ENCODE results near the gene FNDC8.
"Not testable (repeated sequence)": the region's sequence is repeated elsewhere in the genome, so short reads cannot be mapped to it uniquely, and the experiment has no call there.

The FNDC8 gene

GRCh38 chr17:35163886-35164285, 42.5 kb downstream of the FNDC8 start:
- ATAC-seq (no peak), DNase-seq (no peak)
- H3K36me3 Mint-ChIP-seq (ENCODE audit: low read depth), result no peaks in the 10 kb centered on the region
- no peak overlapping the region for H3K27ac Mint-ChIP-seq
- H3K9me3 Mint-ChIP-seq, result no peaks in the 10 kb centered on the region
- H3K27me3 Mint-ChIP-seq, result peaks cover 2% of the 10 kb centered on the region
- H3K4me3 Mint-ChIP-seq, result no peak overlapping the region
- peaks cover 38% of the 10 kb centered on the region for H3K4me1 Mint-ChIP-seq

GRCh38 chr17:35164716-35165115, 43.3 kb downstream of the FNDC8 start:
- peaks cover 2% of the 10 kb centered on the region for H3K27me3 Mint-ChIP-seq
- peaks cover 34% of the 10 kb centered on the region for H3K4me1 Mint-ChIP-seq
- DNase-seq (no peak), ATAC-seq (no peak)
- H3K9me3 Mint-ChIP-seq, result no peaks in the 10 kb centered on the region
- no peak overlapping the region for H3K4me3 Mint-ChIP-seq
- no peaks in the 10 kb centered on the region for H3K36me3 Mint-ChIP-seq (ENCODE audit: low read depth)
- H3K27ac Mint-ChIP-seq, result no peak overlapping the region

- H3K4me1 Mint-ChIP-seq, result peaks cover 21% of the 10 kb centered on the region
These were observed 45.1 kb downstream of the FNDC8 start for GRCh38 chr17:35166526-35166925.

GRCh38 chr17:35167046-35167445, 45.6 kb downstream of the FNDC8 start:
- DNase-seq, result no peak
- Mint-ChIP-seq H3K4me3 (no peak overlapping the region), H3K4me1 (peaks cover 20% of the 10 kb centered on the region), H3K36me3 (ENCODE audit: low read depth) (no peaks in the 10 kb centered on the region), H3K27me3 (no peaks in the 10 kb centered on the region), H3K27ac (no peak overlapping the region), H3K9me3 (no peaks in the 10 kb centered on the region)
- no peak for ATAC-seq

More at GRCh38 chr17:35166526-35166925, 45.1 kb downstream of the FNDC8 start:
- no peak for DNase-seq
- H3K9me3 Mint-ChIP-seq, result no peaks in the 10 kb centered on the region
- no peak for ATAC-seq
- H3K4me3 Mint-ChIP-seq, result no peak overlapping the region
- no peak overlapping the region for H3K27ac Mint-ChIP-seq
- H3K27me3 Mint-ChIP-seq, result no peaks in the 10 kb centered on the region
- H3K36me3 Mint-ChIP-seq (ENCODE audit: low read depth), result no peaks in the 10 kb centered on the region

- DNase-seq (no peak), ATAC-seq (no peak)
- no peaks in the 10 kb centered on the region for H3K27me3 Mint-ChIP-seq
These were observed 46.3 kb downstream of the FNDC8 start for GRCh38 chr17:35167666-35168065.

GRCh38 chr17:35169835-35170363, 48.5 kb downstream of the FNDC8 start:
- no peak overlapping the region for H3K27ac Mint-ChIP-seq
- H3K36me3 Mint-ChIP-seq (ENCODE audit: low read depth), result no peaks in the 10 kb centered on the region
- H3K9me3 Mint-ChIP-seq, result no peaks in the 10 kb centered on the region
- H3K27me3 Mint-ChIP-seq, result no peaks in the 10 kb centered on the region
- no peak overlapping the region for H3K4me3 Mint-ChIP-seq
- H3K4me1 Mint-ChIP-seq, result peaks cover 28% of the 10 kb centered on the region
- DNase-seq, result no peak
- ATAC-seq, result no peak

More at GRCh38 chr17:35167666-35168065, 46.3 kb downstream of the FNDC8 start:
- no peaks in the 10 kb centered on the region for H3K36me3 Mint-ChIP-seq (ENCODE audit: low read depth)
- H3K9me3 Mint-ChIP-seq, result no peaks in the 10 kb centered on the region
- no peak overlapping the region for H3K4me3 Mint-ChIP-seq
- H3K4me1 Mint-ChIP-seq, result peaks cover 23% of the 10 kb centered on the region
- H3K27ac Mint-ChIP-seq, result no peak overlapping the region

GRCh38 chr17:35170968-35171771, 49.8 kb downstream of the FNDC8 start:
- H3K4me1 Mint-ChIP-seq, result peaks cover 34% of the 10 kb centered on the region
- peak overlapping the region; percentile 67 for H3K27ac Mint-ChIP-seq
- peak; percentile 25 for DNase-seq
- ATAC-seq, result peak; percentile 44
- no peak overlapping the region for H3K4me3 Mint-ChIP-seq
- no peaks in the 10 kb centered on the region for H3K9me3 Mint-ChIP-seq
- H3K27me3 Mint-ChIP-seq, result no peaks in the 10 kb centered on the region
- H3K36me3 Mint-ChIP-seq (ENCODE audit: low read depth), result no peaks in the 10 kb centered on the region

- DNase-seq (no peak), ATAC-seq (no peak)
- Mint-ChIP-seq H3K27ac (peak overlapping the region; percentile 67), H3K36me3 (ENCODE audit: low read depth) (no peaks in the 10 kb centered on the region), H3K4me3 (no peak overlapping the region), H3K9me3 (no peaks in the 10 kb centered on the region), H3K4me1 (peaks cover 40% of the 10 kb centered on the region), H3K27me3 (no peaks in the 10 kb centered on the region)
These were observed 50.4 kb downstream of the FNDC8 start for GRCh38 chr17:35171834-35172233.

GRCh38 chr17:35172321-35172720, 50.9 kb downstream of the FNDC8 start:
- peak overlapping the region; percentile 54 for H3K27ac Mint-ChIP-seq
- not testable (repeated sequence) for H3K27me3 Mint-ChIP-seq; ATAC-seq; H3K9me3 Mint-ChIP-seq; DNase-seq; H3K4me3 Mint-ChIP-seq; H3K36me3 Mint-ChIP-seq (ENCODE audit: low read depth)
- H3K4me1 Mint-ChIP-seq, result peaks cover 44% of the 10 kb centered on the region

- no peak overlapping the region for H3K27ac Mint-ChIP-seq
- DNase-seq, result no peak
These were observed 53.5 kb downstream of the FNDC8 start for GRCh38 chr17:35174835-35175334.

GRCh38 chr17:35175638-35176415, 54.4 kb downstream of the FNDC8 start:
- Mint-ChIP-seq H3K9me3 (peaks cover 7% of the 10 kb centered on the region), H3K4me1 (peaks cover 60% of the 10 kb centered on the region), H3K27me3 (no peaks in the 10 kb centered on the region), H3K4me3 (no peak overlapping the region), H3K27ac (no peak overlapping the region), H3K36me3 (ENCODE audit: low read depth) (peaks cover 2% of the 10 kb centered on the region)
- DNase-seq (no peak), ATAC-seq (no peak)

More at GRCh38 chr17:35174835-35175334, 53.5 kb downstream of the FNDC8 start:
- H3K27me3 Mint-ChIP-seq, result no peaks in the 10 kb centered on the region
- H3K4me3 Mint-ChIP-seq, result no peak overlapping the region
- ATAC-seq, result no peak
- H3K36me3 Mint-ChIP-seq (ENCODE audit: low read depth), result peaks cover 2% of the 10 kb centered on the region
- H3K9me3 Mint-ChIP-seq, result peaks cover 7% of the 10 kb centered on the region
- H3K4me1 Mint-ChIP-seq, result peaks cover 60% of the 10 kb centered on the region

- Mint-ChIP-seq H3K27me3 (no peaks in the 10 kb centered on the region), H3K27ac (peak overlapping the region; percentile 14), H3K4me3 (no peak overlapping the region), H3K9me3 (peaks cover 7% of the 10 kb centered on the region), H3K36me3 (ENCODE audit: low read depth) (peaks cover 2% of the 10 kb centered on the region), H3K4me1 (peaks cover 55% of the 10 kb centered on the region)
- ATAC-seq, result no peak
- no peak for DNase-seq
These were observed 55.5 kb downstream of the FNDC8 start for GRCh38 chr17:35176897-35177296.

- H3K4me1 Mint-ChIP-seq, result peaks cover 63% of the 10 kb centered on the region
- H3K27me3 Mint-ChIP-seq; H3K4me3 Mint-ChIP-seq; H3K27ac Mint-ChIP-seq; H3K9me3 Mint-ChIP-seq; DNase-seq; ATAC-seq; H3K36me3 Mint-ChIP-seq (ENCODE audit: low read depth): not testable (repeated sequence)
These were observed 58.0 kb downstream of the FNDC8 start for GRCh38 chr17:35179379-35179778.

All from activated naive CD8-positive, alpha-beta T cell treated with anti-CD3 and anti-CD28 coated beads, Interleukin-2, amount 50 U/mL, for 24 hours (primary cell).